Trophoblast cell (in vitro differentiated cells and primary cell): ENCODE results near the gene NCAM1.
A peak's percentile ranks its signal among the peaks of the same experiment; 100 is the strongest.

Experiments
- DNase-seq, 2 donors: peaks; one replicate each; pipeline ENCODE4 v3.0.0-alpha.2; 2016
- H2AFZ ChIP-seq: 2 replicates; pipeline ENCODE4 v1.6.1; 2013; ENCODE audit warnings: low read length, moderate library complexity, mild to moderate bottlenecking; ENCODE audit not compliant: insufficient read depth, poor library complexity
- H2AK5ac ChIP-seq: 2 replicates; pipeline ENCODE4 v1.6.1; 2013; ENCODE audit warnings: mild to moderate bottlenecking, low read length
- H2BK120ac ChIP-seq: 2 replicates; pipeline ENCODE4 v1.6.1; 2013; ENCODE audit warnings: low read length, mild to moderate bottlenecking, moderate library complexity; ENCODE audit not compliant: insufficient read depth, poor library complexity
- H2BK12ac ChIP-seq: 2 replicates; pipeline ENCODE4 v1.6.1; 2013; ENCODE audit warnings: mild to moderate bottlenecking, low read length, moderate library complexity
- H2BK5ac ChIP-seq: 2 replicates; pipeline ENCODE4 v1.6.1; 2013; ENCODE audit warnings: low read length, low read depth, moderate library complexity, mild to moderate bottlenecking; ENCODE audit not compliant: poor library complexity
- H3K14ac ChIP-seq: 2 replicates; pipeline ENCODE4 v1.6.1; 2013; ENCODE audit warnings: mild to moderate bottlenecking, low read length
- H3K18ac ChIP-seq: 2 replicates; pipeline ENCODE4 v1.6.1; 2013; ENCODE audit warnings: mild to moderate bottlenecking, low read length
- H3K23ac ChIP-seq: 2 replicates; pipeline ENCODE4 v1.6.1; 2013; ENCODE audit warnings: low read length
- H3K27ac ChIP-seq: 2 replicates; pipeline ENCODE4 v1.5.1; 2013; ENCODE audit warnings: low read depth, mild to moderate bottlenecking, inconsistent platforms, low read length, moderate library complexity
- H3K27me3 ChIP-seq: 2 replicates; pipeline ENCODE4 v1.6.1; 2013; ENCODE audit warnings: inconsistent platforms, mild to moderate bottlenecking, low read length, moderate library complexity; ENCODE audit not compliant: insufficient read depth
- H3K36me3 ChIP-seq, 2 experiments: 1 replicate in 1 of 2; 2 replicates in 1 of 2; pipeline ENCODE4 v1.6.1; 2013; ENCODE audit warnings: low read length in 2 of 2, mild to moderate bottlenecking in 2 of 2, moderate library complexity in 1 of 2; ENCODE audit not compliant: insufficient read depth in 2 of 2, control insufficient read depth in 1 of 2
- H3K4ac ChIP-seq: 2 replicates; pipeline ENCODE4 v1.6.1; 2013; ENCODE audit warnings: low read depth, mild to moderate bottlenecking, low read length, moderate library complexity
- H3K4me1 ChIP-seq, 2 experiments: 1 replicate in 1 of 2; 2 replicates in 1 of 2; pipeline ENCODE4 v1.6.1; 2013; ENCODE audit warnings: low read length in 2 of 2, mild to moderate bottlenecking in 2 of 2, moderate library complexity in 1 of 2; ENCODE audit not compliant: insufficient read depth in 2 of 2, control insufficient read depth in 1 of 2
- H3K4me2 ChIP-seq: 2 replicates; pipeline ENCODE4 v1.6.1; 2013; ENCODE audit warnings: inconsistent platforms, mild to moderate bottlenecking, low read length, moderate library complexity
- H3K4me3 ChIP-seq: 2 replicates; pipeline ENCODE4 v1.5.1; 2013; ENCODE audit warnings: mild to moderate bottlenecking, low read depth, low read length, inconsistent platforms
- H3K79me1 ChIP-seq: one replicate; pipeline ENCODE4 v1.6.1; 2013; ENCODE audit warnings: low read length
- H3K79me2 ChIP-seq: 2 replicates; pipeline ENCODE4 v1.6.1; 2013; ENCODE audit warnings: low read length, mild to moderate bottlenecking; ENCODE audit not compliant: control insufficient read depth, insufficient read depth, poor library complexity
- H3K9ac ChIP-seq: 2 replicates; pipeline ENCODE4 v1.6.1; 2013; ENCODE audit warnings: mild to moderate bottlenecking, low read length
- H3K9me3 ChIP-seq: 2 replicates; pipeline ENCODE4 v1.6.1; 2013; ENCODE audit warnings: low read depth, mild to moderate bottlenecking, control low read depth, inconsistent platforms, low read length; ENCODE audit not compliant: insufficient read depth
- H4K12ac ChIP-seq: 2 replicates; pipeline ENCODE4 v1.6.1; 2013; ENCODE audit warnings: low read depth, mild to moderate bottlenecking, low read length, moderate library complexity
- H4K8ac ChIP-seq: 2 replicates; pipeline ENCODE4 v1.6.1; 2013; ENCODE audit warnings: low read depth, mild to moderate bottlenecking, low read length, moderate library complexity
- H4K91ac ChIP-seq: one replicate; pipeline ENCODE4 v1.6.1; 2013; ENCODE audit warnings: low read depth, mild to moderate bottlenecking, low read length, moderate library complexity
- WGBS: extraction: QIAGEN DNeasy Blood & Tissue Kit; methylation state at CpG from one replicate; pipeline ENCODE4 v1.1.7; 2013; ENCODE audit warnings: missing lambda C conversion rate; ENCODE audit not compliant: insufficient read length, insufficient coverage; ENCODE audit errors: extremely low coverage; 5-methylcytosine and 5-hydroxymethylcytosine counted together

The NCAM1 gene

DNA sequence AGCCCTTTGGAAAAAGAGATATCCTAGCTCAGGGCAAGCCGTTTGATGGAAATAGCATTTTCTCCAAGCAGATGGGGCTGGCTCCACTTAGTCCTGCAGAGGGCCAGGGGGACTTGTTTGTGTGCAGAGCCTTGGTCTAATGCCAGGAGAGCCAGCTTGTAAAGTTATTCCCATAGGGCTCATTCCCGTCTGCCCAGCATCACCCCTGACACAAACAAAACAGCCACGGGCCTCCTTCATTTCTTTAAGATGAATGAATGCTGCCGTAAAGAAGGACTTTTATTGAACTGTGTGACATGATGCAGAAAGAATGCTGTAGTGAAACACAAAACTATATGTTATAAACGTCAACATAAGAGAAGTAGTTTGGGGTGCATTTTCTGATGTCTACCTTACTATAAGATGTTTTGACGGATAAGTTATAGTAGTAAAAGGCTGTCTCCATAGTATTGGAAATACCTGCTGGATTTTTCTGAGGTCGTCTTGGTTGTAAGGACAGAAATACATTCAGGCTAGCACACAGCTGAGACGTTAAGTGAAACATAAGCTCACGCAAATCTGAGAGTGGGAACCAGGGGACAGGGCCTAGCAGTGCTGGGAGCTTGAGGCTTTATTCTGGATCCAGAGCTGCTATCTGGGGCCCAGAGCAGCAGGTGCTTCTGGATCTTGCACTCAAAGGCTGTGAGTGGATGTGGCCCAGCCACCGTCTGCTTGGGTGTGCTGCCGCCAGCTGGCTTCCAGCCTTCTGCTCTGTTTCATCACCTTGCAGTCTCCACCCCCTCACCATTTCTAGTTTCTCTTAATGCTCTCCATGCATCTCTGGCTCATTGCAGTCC, 53.3 kb downstream of the NCAM1 start:
- no peak overlapping the region for H3K9ac ChIP-seq
- no peak overlapping the region for H2AFZ ChIP-seq
- no peak overlapping the region for H3K18ac ChIP-seq
- H4K91ac ChIP-seq: no peak overlapping the region
- peak overlapping the region; percentile 38 for H3K23ac ChIP-seq
- no peak for DNase-seq
- no peak overlapping the region for H3K4ac ChIP-seq
- H3K14ac ChIP-seq: no peak overlapping the region
- no peak overlapping the region for H2BK12ac ChIP-seq
- no peak overlapping the region for H2BK120ac ChIP-seq
- no CpG with 5 or more reads among the region's 11 CpGs for WGBS
- no peak overlapping the region for H2BK5ac ChIP-seq
- no peak overlapping the region for H3K4me2 ChIP-seq
- no peak overlapping the region for H3K4me3 ChIP-seq
- H4K12ac ChIP-seq: no peak overlapping the region
- no peaks in the 10 kb centered on the region for H3K9me3 ChIP-seq
- no peaks in the 10 kb centered on the region for H3K4me1 ChIP-seq
- H2AK5ac ChIP-seq: no peak overlapping the region
- H3K79me1 ChIP-seq: no peaks in the 10 kb centered on the region
- H3K79me2 ChIP-seq: no peaks in the 10 kb centered on the region
- H4K8ac ChIP-seq: no peak overlapping the region
- no peak overlapping the region for H3K27ac ChIP-seq
- no peaks in the 10 kb centered on the region for H3K36me3 ChIP-seq
- H3K27me3 ChIP-seq: no peaks in the 10 kb centered on the region

DNA sequence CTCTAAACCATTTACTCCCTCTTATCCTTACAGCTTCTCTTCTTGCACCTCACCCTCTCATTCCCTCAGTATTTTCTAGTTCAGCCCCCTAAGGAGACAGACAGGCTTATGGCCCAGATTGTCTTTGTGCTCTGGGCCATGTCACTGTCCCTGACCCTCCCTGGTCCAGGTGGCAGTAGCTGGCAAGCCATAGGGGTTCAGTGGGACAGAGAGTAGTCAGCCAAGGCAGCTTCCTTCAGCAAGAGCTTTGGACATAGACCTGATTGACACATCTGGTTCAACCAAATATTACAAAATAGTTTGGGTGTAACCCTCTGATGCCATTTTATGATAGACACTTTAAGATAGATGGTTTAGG, 53.9 kb downstream of the NCAM1 start:
- H3K9ac ChIP-seq: no peak overlapping the region
- no peak overlapping the region for H2BK5ac ChIP-seq
- no peak overlapping the region for H3K18ac ChIP-seq
- H3K4ac ChIP-seq: no peak overlapping the region
- H2BK120ac ChIP-seq: no peak overlapping the region
- no peak overlapping the region for H3K14ac ChIP-seq
- no peaks in the 10 kb centered on the region for H3K27me3 ChIP-seq
- H4K12ac ChIP-seq: no peak overlapping the region
- H3K4me1 ChIP-seq: no peaks in the 10 kb centered on the region
- no peak overlapping the region for H3K23ac ChIP-seq
- no peak overlapping the region for H2BK12ac ChIP-seq
- no peaks in the 10 kb centered on the region for H3K79me2 ChIP-seq
- no peak overlapping the region for H2AFZ ChIP-seq
- H3K4me2 ChIP-seq: no peak overlapping the region
- no peaks in the 10 kb centered on the region for H3K36me3 ChIP-seq
- H4K91ac ChIP-seq: no peak overlapping the region
- no peaks in the 10 kb centered on the region for H3K9me3 ChIP-seq
- DNase-seq: no peak
- H3K27ac ChIP-seq: no peak overlapping the region
- H4K8ac ChIP-seq: no peak overlapping the region
- H2AK5ac ChIP-seq: no peak overlapping the region
- H3K4me3 ChIP-seq: no peak overlapping the region
- no peaks in the 10 kb centered on the region for H3K79me1 ChIP-seq

DNA sequence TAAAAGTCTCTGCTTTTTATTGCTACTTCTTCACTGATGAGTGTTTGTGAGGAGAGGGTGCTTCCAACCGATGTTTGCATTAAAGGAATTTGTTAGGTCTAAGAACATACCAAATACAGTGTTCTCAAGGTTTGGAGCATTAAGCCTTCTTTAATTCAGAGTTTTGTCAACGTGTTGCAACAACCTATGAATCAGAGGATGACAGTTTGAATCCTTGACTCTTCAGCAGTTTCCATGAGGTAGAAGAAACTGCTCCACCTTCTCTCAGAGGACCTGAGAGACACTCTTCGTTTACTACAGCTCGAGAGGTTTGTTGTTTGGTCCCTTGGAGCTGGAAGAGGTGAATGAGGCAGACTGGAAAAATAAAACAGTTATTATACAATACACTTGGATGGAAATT, 55.7 kb downstream of the NCAM1 start:
- no peaks in the 10 kb centered on the region for H3K79me2 ChIP-seq
- H3K4me2 ChIP-seq: no peak overlapping the region
- no CpG with 5 or more reads among the region's 4 CpGs for WGBS
- H3K9me3 ChIP-seq: no peaks in the 10 kb centered on the region
- H3K14ac ChIP-seq: no peak overlapping the region
- H2BK120ac ChIP-seq: no peak overlapping the region
- no peak overlapping the region for H2BK5ac ChIP-seq
- H3K36me3 ChIP-seq: no peaks in the 10 kb centered on the region
- no peak overlapping the region for H3K23ac ChIP-seq
- H4K91ac ChIP-seq: no peak overlapping the region
- DNase-seq: no peak
- H4K12ac ChIP-seq: no peak overlapping the region
- no peak overlapping the region for H3K4me3 ChIP-seq
- no peak overlapping the region for H4K8ac ChIP-seq
- no peak overlapping the region for H3K18ac ChIP-seq
- no peak overlapping the region for H3K4ac ChIP-seq
- H2AFZ ChIP-seq: no peak overlapping the region
- no peak overlapping the region for H3K27ac ChIP-seq
- no peak overlapping the region for H3K9ac ChIP-seq
- no peak overlapping the region for H2AK5ac ChIP-seq
- no peaks in the 10 kb centered on the region for H3K4me1 ChIP-seq
- H3K27me3 ChIP-seq: no peaks in the 10 kb centered on the region
- H2BK12ac ChIP-seq: no peak overlapping the region
- H3K79me1 ChIP-seq: no peaks in the 10 kb centered on the region

DNA sequence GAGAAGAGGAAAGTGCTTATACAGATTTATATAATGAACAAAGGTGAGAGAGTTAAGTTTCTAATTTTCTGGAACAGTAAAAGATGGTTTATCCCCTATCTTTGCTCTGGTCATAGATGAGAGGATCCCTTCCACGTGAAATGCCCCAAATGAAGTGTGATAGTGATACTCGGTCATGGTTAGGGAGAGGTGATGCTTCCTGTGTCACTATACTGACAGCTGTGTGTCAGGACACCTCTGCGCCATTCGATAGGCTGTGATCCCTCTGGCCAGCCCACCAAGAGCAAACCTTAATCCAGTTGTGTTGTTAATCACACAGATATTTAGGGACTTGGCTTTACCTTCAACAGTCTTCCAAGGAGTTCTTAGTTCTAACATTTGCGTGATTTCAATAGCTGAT, 57.7 kb downstream of the NCAM1 start:
- no peak overlapping the region for H4K8ac ChIP-seq
- H3K27me3 ChIP-seq: no peaks in the 10 kb centered on the region
- no peak overlapping the region for H3K14ac ChIP-seq
- H4K91ac ChIP-seq: no peak overlapping the region
- H3K79me1 ChIP-seq: no peaks in the 10 kb centered on the region
- no peaks in the 10 kb centered on the region for H3K4me1 ChIP-seq
- no peaks in the 10 kb centered on the region for H3K36me3 ChIP-seq
- H3K9me3 ChIP-seq: no peaks in the 10 kb centered on the region
- H3K4me2 ChIP-seq: no peak overlapping the region
- H2BK12ac ChIP-seq: no peak overlapping the region
- H4K12ac ChIP-seq: no peak overlapping the region
- no peak overlapping the region for H3K18ac ChIP-seq
- no peak for DNase-seq
- H2AFZ ChIP-seq: no peak overlapping the region
- H3K4me3 ChIP-seq: no peak overlapping the region
- no peak overlapping the region for H3K23ac ChIP-seq
- no peaks in the 10 kb centered on the region for H3K79me2 ChIP-seq
- H3K4ac ChIP-seq: no peak overlapping the region
- no peak overlapping the region for H3K9ac ChIP-seq
- WGBS: no CpG with 5 or more reads among the region's 5 CpGs
- no peak overlapping the region for H2BK5ac ChIP-seq
- no peak overlapping the region for H2BK120ac ChIP-seq
- H2AK5ac ChIP-seq: no peak overlapping the region
- no peak overlapping the region for H3K27ac ChIP-seq
